GM18505 (cell line): ENCODE data around the gene RDH16.
"Not testable (repeated sequence)": the region's sequence is repeated elsewhere in the genome, so short reads cannot be mapped to it uniquely, and the experiment has no call there.

Experiments
- ATAC-seq: cut with Tn5 transposase; IDR thresholded peaks from one replicate; pipeline ENCODE4 v1.9.1; 2021; ENCODE audit not compliant: unreplicated experiment
- POLR2A ChIP-seq: IDR thresholded peaks from 4 replicates; pipeline ENCODE4 v1.6.1; 2011; ENCODE audit warnings: borderline replicate concordance; ENCODE audit not compliant: insufficient read depth, insufficient read length; ENCODE audit errors: extremely low read depth

RDH16 gene

DNA sequence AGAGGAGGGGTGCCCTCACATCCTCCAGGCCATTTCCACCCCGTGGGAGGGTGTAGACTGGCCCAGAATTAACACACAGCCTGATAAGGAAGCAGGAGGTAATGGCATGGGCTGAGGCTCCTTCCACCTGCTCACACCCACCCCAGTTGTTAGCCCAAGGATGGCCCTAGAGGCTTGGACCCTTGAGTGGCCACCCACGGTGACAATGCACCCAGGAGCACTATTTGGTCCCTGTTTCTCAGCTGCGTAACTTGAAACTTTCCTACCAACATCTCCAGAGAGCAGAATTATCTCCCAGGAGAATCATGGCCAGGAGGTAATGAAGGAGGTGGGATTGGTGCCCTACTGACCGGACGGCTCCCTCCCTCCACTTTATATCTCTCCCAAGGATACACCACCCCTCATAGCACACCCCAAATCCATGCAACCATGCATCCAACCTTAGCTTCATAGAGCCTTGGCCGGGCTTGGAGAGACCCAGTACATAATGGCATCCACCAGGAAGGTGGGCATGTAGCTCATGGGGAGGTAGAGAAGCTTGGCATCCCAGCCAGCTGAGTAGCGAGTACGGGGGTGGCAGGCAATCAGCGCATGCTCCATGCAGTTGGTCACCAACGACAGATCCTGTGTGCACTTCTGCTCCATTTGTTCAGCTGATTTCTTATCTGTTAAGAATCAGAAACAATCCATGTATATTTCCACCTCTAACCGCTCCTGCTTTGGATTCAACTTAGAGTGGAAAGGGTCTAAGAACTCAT is 5.6 kb downstream of the RDH16 start:
- ATAC-seq = no peak
- no peak for TF ChIP-seq POLR2A

DNA sequence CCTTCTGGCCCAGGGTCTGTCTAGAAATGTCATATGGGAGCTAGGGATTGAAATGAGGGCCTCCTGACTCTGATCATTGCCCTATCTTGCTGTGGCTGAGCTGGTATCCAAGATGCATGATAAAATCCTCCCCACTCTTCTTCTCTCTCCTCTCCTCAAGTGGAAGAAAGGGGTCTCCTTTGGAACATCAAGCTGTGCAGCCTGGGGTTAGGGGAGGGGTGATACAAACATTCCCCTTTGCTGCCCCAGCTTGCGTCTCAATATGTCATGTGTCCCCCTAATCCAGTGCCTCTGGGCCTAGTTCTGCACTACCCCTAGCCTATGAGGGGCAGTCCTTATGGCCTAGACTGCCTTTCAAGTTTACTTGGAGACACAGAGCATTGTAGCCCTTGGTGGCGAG is 8.5 kb downstream of the RDH16 start:
- ATAC-seq = no peak
- no peak for TF ChIP-seq POLR2A

DNA sequence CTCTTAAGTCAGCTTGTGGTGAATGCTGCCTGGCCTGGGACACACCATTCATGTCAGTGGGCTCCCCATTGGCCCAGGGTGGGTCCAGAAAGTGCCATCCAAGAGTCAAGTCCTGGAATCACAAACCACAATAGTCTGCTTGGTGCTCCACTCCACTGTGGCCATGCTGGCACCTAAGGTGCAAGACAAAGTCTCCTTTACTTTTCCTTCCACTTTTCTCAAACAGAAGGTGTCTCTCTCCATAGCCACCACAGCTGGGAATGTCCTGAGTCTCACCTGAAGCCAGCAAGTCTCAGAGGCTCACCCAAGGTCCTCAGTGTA is 9.0 kb downstream of the RDH16 start:
- TF ChIP-seq POLR2A = no peak
- no peak for ATAC-seq

DNA sequence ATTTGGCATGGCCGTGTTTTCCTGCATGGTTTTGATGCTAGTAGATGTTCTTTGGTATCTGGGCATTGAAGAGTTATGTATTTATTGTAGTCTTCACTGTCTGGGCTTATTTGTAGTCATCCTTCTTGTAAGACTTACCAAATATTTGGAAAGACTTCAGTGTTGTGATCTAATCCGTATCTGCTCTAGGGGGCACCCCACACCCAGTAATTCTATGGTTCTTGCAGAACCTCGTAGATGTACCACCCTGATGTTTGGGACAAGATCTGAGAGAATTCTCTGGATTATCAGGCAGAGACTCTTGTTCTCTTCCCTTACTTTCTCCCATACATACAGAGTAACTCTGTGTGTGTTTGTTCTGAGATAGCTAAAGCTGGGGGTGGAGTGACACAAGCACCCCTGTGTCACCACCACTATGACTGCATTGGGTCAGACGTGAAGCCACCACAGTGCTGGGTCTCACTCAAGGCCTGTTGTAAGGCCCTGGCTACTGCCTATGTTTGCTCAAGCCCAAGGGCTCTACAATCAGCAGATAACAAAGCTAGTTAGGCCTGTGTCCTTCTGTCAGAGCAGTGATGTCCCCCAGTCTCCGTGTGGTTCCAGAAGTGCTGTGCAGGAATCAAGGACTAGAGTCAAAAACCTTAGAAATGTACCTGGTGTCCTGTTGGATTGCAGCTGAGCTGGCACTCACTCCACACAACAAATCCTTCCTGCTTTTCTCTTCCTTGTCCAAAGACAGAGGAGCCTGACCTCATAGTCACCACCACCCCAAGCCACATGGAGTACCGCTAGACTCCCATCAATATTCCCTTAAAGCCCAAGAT is 9.6 kb downstream of the RDH16 start:
- no peak for ATAC-seq
- TF ChIP-seq POLR2A = no peak

DNA sequence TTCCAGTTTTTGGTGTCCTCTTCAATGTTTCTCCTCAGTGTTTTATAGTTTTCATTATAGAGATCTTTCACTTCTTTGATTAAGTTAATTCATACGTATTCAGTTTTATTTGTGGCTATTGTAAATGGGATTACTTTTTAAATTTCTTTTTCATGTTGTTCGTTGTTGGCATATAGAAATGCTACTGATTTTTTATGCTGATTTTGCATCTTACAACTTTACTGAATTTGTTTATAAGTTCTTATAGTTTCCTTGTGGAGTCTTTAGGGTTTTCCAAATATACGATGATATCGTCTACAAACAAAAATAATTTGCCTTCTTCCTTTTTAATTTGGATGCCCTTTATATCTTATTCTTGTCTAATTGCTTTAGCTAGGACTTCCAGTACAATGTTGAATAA is 13.5 kb downstream of the RDH16 start:
- ATAC-seq = no peak
- no peak for TF ChIP-seq POLR2A

DNA sequence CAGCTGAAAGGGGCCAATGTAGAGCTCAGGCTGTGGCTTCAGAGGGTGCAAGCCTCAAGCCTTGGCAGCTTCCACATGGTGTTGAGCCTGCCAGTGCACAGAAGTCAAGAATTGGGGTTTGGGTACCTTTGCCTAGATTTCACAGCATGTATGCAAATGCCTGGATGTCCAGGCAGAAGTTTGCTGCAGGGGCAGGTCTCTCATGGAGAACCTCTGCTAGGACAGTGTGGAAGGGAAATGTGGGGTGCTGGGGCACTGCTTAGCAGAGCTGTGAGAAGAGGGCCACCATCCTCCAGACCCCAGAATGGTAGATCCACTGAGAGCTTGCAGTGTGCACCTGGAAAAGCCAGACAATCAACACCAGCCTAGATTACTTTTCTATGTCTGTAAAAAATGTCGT is 14.0 kb downstream of the RDH16 start:
- ATAC-seq = not testable (repeated sequence)

DNA sequence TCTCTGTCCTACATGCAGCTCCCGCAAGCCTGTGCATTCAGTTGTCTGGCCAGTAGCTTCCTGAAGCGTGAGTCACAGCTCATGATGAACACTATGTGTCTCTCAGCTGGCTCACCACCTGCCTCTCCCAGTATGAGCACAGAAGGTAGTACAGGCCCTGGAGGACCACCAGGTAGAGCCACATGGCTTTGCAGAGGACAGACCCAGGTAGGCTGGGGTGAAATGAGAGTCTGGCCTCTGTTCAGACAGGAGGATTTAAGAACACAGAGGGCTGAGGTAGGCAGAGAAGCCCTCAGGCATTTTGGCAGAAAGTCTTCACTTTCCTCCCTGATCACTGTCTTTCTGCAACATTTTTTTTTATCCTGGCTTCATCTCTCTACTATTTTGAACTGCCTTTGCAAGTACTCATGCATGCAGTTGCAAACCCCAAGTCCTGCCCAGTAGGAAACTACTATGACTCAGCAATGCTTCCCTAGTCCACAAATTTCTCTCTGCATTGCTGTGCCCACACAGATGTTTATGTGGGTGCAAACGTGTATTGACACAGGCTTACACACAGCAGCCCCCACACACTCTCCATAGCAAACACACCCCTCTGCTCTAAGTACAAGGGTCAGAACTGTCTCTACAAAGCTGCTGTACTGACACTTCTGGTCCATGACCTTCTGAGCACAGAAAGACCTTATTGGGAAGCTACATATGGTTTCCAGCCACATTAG is 15.9 kb downstream of the RDH16 start:
- peak; percentile 73 for ATAC-seq
- no peak for TF ChIP-seq POLR2A

DNA sequence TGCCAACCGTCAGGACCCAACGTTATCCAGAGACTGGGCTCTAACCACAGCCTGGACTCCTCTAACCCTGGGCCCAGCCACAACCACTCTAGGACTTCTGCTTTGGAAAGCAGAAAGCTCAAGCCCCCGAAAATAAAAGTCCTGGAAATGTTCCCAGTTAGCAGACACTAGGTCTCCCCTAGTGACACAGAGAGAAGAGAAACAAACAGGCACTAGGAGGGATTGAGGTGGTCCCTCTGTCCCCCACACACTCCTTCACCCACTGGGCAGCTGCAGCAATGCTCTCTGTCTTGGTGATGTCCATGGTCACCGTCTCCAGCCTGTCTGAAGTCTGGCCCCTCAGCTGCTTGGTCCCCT is 16.5 kb downstream of the RDH16 start:
- not testable (repeated sequence) for ATAC-seq

DNA sequence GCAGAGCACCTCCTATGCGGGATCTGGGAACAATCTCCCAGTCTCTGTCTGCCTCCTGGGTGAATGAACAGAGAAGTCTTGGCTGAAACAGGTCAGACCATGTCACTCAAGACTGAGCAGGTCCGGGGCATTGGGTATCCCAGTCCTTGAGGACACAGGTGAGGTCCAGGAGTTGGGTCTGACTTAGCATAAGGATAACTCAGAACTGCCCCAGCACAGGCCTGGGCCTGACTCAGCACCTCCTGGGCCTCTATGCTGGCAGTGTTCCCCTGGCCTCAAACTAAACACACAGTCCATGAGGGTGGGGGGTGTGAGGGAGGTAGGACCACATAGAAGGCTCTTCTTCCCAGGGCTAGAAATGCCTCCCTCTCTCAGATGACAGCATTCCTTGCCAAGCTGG is 21.7 kb downstream of the RDH16 start:
- ATAC-seq = no peak
- TF ChIP-seq POLR2A = no peak

DNA sequence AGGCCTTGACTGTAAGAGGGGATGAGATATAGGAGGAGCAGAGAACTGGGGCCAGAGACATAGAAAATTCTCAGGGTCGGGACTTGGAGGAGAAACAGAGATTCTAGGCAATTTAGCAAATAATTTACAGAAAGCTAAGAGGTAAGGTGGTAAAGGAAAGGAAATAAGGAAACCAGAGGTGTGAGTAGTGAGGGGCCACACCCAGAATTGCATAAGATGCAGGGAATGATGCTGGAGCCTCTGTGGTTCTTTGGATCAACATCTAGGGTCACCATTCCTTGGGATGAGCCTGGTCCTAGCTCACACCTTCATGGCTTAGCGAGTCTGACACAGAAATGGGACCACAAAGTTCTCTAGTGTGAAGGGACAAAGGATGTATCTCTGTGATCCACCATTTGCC is 22.3 kb downstream of the RDH16 start:
- ATAC-seq = no peak
- TF ChIP-seq POLR2A = no peak

DNA sequence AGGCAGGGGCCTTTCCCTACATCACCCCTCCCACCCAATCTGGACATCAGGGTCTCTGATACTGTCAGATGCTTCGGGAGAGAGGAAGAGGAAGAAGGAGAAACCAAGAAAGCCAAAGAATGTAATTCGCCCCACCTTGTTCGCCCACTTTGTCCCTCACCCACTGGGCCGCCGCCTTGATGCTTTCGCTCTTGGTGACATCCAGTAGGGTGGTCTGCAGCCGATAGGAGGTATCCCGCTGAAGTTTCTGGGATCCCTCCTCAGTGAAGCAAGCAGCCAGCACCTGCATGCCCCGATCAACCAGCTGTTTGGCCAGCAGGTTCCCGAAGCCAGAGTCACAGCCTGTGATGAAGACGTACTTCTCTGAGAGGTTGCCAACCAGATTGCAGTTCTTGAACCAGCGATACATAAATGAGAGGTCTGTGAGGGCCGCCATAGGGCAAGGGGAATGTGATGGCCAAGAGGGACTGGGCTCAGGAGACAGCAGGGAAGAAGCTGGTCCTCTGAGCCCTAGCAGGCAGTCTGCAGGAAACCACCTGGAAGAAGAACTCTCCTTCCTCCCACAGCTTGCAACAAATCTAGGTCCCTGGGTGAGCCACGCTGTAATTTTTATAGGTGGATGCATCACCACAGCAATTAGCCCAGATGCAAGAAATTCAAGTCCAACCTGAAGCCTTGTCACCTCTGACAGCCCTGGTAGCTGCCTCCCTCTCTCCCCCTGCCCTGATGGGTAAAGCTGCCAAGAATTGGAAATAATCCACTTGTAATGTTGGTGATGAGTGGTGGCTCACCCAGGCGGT is 23.4 kb downstream of the RDH16 start, which contains the start of gene SDR9C7:
Gene SDR9C7, minus strand, starts transcription at position 583 of the 800 bp plus-strand sequence. Its CDS starts 147 bp downstream, at position 436.
- TF ChIP-seq POLR2A = no peak
- no peak for ATAC-seq

DNA sequence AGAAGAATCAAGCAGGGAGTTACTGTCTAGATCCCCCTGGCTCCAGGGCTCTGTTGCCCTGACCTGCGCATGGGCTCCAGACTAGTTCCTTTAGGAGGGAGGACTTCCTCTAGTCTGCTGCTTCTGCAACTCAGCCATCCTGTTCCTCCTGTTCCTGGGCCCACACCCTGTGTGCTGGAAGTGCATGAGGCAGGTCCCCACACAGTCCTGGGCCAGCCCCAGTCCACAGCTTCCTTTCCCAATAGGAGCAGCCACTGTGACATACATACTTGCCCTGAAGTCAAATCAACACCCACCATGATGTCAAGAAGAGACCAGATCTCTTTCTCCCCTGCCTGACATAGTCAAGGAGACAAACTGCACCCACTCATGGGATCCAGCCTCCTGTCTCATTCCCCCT is 24.5 kb downstream of the RDH16 start:
- no peak for TF ChIP-seq POLR2A
- ATAC-seq = no peak

DNA sequence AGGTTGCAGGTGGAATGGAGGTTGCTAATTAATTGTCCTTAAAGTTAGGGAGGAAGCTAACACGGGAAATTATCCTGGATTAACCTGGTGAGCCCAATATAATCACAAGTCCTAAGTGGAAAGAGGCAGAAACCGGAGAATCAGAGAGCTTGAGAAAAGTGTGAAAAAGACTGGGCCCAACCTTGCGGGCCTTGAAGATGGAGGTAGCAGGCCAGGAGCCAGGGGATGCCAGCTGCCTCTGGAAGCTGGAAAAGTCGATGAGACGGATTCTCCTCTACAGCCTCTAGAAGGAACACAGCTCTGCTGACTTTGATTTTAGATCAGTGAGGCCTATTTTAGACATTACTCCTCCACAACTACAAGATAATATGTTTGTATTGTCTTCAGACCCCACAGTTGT is 25.3 kb downstream of the RDH16 start:
- ATAC-seq = no peak
- TF ChIP-seq POLR2A = no peak
